Activated naive CD4-positive, alpha-beta T cell treated with anti-CD3 and anti-CD28 coated beads, Interleukin-2, amount 50 U/mL, for 72 hours (primary cell): Measurements from ENCODE around the gene NPIPA5. TPM values are rescaled to one million over a fixed set of nuclear protein-coding genes. Genes with fewer than 3 reads are reported as not detected.
"Not testable (repeated sequence)": the region's sequence is repeated elsewhere in the genome, so short reads cannot be mapped to it uniquely, and the experiment has no call there.

Source experiments
- ATAC-seq, 2 donors: fragments of 150-1000 bp; cut with Tn5 transposase; 2 replicates each; pipeline ENCODE4 v1.10.0; 2021; ENCODE audit warnings: mild to moderate bottlenecking in 2 of 2, moderate library complexity in 2 of 2
- DNase-seq, 2 donors: peaks; one replicate each; pipeline ENCODE4 v3.0.0; 2021 to 2022; ENCODE audit warnings: low spot score in 2 of 2
- H3K27ac Mint-ChIP-seq, 2 donors: one replicate each; pipeline ENCODE4 v1.8.0; 2022; ENCODE audit warnings: mild to moderate bottlenecking in 2 of 2, mixed read lengths in 2 of 2
- H3K36me3 Mint-ChIP-seq, 2 donors: one replicate each; pipeline ENCODE4 v1.8.0; 2022; ENCODE audit warnings: mixed read lengths in 2 of 2
- H3K9me3 Mint-ChIP-seq, 2 donors: one replicate each; pipeline ENCODE4 v1.8.0; 2022; ENCODE audit warnings: mixed read lengths in 2 of 2
- total RNA-seq, 2 donors: library from RNA; stranded (reverse); gene quantifications; one replicate each; pipeline ENCODE4 v1.2.3, GENCODE V29; 2022

Gene NPIPA5
- total RNA-seq, 2 donors from 2014 or later = 7.2 to 11.4 TPM

DNA sequence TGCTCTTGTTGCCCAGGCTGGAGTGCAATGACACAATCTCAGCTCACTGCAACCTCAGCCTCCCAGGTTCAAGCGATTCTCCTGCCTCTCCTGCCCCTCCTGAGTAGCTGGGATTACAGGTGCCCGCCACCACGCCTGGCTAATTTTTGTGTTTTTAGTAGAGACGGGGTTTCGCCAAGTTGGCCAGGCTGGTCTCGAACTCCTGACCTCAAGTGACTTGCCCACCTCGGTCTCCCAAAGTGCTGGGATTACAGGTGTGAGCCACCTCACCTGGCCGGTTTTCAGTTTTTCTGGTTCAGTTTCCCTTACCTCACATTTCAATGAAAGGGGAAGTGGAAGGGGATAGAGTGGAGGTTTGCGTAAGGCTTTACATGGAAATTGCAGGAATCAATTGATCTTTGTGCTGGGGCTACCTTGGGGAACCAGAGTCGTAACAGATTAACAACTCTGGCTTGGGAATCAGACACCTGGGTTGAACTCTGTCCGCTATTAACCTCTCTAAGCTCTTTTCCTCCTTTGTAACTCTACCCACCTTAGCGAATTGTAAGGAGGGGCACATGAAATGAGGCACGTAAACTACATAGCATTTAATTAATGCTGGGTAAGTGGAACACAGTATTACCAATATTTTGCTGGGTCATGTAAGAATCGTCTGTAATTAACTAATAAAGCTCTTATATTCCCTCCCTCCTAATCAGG lies 20.7 kb upstream of the NPIPA5 start:
- Mint-ChIP-seq H3K36me3 (no peaks in the 10 kb centered on the region), H3K9me3 (no peaks in the 10 kb centered on the region), H3K27ac (no peak overlapping the region)
- ATAC-seq (no peak), DNase-seq (no peak)

GRCh38 chr16:15396948-15397594 lies 19.0 kb upstream of the NPIPA5 start:
- DNase-seq (no peak), ATAC-seq (no peak)
- Mint-ChIP-seq H3K27ac (no peak overlapping the region), H3K36me3 (no peaks in the 10 kb centered on the region), H3K9me3 (no peaks in the 10 kb centered on the region)

- ATAC-seq, H3K9me3 Mint-ChIP-seq, H3K27ac Mint-ChIP-seq, DNase-seq, H3K36me3 Mint-ChIP-seq: not testable (repeated sequence)
Measured at GRCh38 chr16:15396509-15396829, 18.4 kb upstream of the NPIPA5 start.

DNA sequence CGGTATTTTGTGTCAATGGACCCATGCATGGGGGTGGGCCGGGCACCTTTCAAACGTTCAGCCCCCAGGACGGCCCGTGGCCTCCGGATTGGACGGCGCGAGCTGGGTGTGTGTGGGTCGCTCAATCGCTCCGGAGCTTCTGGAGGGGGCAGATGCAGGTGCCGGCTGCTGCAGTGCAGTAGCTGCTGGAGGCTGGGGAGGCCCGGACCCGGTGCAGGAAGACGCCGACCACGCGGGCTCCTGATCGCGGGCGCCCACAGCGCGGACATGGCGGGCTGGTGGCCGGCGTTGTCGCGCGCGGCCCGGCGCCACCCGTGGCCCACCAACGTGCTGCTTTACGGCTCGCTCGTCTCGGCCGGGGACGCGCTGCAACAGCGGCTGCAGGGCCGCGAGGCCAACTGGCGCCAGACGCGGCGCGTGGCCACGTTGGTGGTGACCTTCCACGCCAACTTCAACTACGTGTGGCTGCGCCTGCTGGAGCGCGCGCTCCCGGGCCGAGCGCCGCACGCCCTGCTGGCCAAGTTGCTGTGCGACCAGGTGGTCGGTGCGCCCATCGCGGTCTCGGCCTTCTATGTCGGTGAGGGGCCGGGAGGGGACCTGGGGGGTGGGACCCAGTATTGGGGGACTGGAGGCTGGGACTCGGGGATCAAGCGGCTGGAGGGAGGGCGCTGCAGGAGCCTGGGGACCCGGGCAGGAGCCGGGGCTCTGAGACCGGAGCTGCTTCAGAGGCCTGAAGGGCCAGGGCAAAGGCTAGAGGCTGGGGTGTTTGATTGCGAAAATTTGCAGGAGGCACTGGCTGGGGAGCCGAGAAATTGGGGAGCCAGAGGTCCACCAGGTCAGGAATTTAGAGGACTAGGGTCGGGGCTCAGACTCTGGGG lies 17.8 kb upstream of the NPIPA5 start, which contains the start of gene MPV17L:
TSS of gene MPV17L (plus strand) at position 124 of the 878 bp plus-strand sequence. CDS start at position 268, 144 bp downstream.
- not testable (repeated sequence) for H3K36me3 Mint-ChIP-seq, DNase-seq, H3K9me3 Mint-ChIP-seq, H3K27ac Mint-ChIP-seq
- peak in 1 of 2 donors; percentile 37 for ATAC-seq

GRCh38 chr16:15393025-15393424 lies 14.9 kb upstream of the NPIPA5 start:
- H3K9me3 Mint-ChIP-seq, DNase-seq, ATAC-seq, H3K27ac Mint-ChIP-seq, H3K36me3 Mint-ChIP-seq: not testable (repeated sequence)

DNA sequence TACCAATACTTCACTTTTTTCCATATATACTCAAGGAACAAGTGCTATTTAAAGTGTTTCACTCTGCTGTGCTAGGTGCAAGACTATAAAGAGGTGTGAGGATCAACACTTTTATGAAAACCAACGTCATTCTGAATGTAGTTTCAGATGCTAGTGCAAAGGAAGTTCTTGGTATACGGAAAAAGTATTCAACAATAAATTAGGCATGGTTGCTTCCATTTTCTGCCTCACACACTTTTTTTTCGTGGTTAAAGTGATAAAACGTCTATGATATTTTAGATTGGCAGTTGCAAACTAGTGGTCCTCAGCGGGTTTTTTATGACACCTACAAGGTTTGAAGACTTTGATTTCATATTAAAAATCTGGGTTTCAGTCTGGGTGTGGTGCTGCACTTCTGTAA lies 11.8 kb upstream of the NPIPA5 start:
- ATAC-seq, H3K36me3 Mint-ChIP-seq, H3K9me3 Mint-ChIP-seq, DNase-seq, H3K27ac Mint-ChIP-seq: not testable (repeated sequence)

DNA sequence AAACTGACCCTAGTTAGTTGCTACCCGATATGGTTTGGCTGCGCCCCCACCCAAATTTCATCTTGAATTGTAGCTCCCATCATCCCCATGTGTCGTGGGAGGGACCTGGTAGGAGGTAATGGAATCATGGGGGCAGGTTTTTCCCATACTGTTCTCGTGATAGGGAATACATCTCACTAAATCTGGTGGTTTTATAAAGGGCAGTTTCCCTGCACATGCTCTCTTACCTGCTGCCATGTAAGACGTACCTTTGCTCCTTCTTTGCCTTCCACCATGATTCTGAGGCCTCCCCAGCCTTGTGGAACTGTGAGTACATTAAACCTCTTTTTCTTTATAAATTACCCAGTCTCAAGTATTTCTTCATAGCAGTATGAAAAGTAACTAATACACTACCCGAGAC lies 10.0 kb upstream of the NPIPA5 start:
- ATAC-seq, H3K9me3 Mint-ChIP-seq, H3K36me3 Mint-ChIP-seq, H3K27ac Mint-ChIP-seq, DNase-seq: not testable (repeated sequence)

DNA sequence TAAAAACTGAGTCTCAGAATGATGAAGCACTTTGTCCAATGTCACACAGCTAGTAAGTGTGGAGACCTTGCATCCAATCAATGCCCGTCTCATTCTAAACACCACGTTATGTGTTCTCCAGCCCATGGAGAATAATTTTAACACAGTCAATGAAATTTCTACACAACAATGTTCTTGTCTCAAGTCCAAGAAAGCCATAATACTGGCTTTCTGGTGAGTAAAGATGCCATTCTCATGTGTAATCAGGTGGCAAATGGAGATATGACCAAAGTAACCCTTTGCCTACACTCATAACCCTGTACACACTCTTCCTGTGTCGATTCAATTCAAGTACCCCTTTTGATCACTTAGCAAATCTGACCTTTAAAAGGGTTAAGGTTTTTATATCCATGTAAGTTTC lies 4.7 kb upstream of the NPIPA5 start:
- H3K36me3 Mint-ChIP-seq, ATAC-seq, H3K27ac Mint-ChIP-seq, DNase-seq, H3K9me3 Mint-ChIP-seq: not testable (repeated sequence)

DNA sequence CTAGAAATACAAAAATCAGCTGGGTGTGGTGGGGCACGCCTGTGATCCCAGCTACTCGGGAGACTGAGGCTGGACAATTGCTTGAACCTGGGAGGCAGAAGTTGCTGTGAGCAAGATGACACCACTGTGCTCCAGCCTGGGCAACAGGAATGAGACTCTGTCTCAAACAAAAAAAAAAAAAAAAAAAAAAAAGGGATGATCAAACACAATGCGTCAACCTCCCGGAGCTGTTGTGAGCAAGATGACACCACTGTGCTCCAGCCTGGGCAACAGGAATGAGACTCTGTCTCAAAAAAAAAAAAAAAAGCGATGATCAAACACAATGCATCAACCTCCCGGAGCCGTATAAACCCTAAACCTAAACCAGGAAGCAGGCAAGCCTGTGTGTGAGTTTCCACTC lies 20.6 kb downstream of the NPIPA5 start:
- H3K9me3 Mint-ChIP-seq, DNase-seq, ATAC-seq, H3K27ac Mint-ChIP-seq, H3K36me3 Mint-ChIP-seq: not testable (repeated sequence)

- not testable (repeated sequence) for ATAC-seq
Measured at GRCh38 chr16:15354846-15355245, 23.2 kb downstream of the NPIPA5 start.

GRCh38 chr16:15352852-15353251 lies 25.2 kb downstream of the NPIPA5 start:
- not testable (repeated sequence) for ATAC-seq, H3K27ac Mint-ChIP-seq, H3K36me3 Mint-ChIP-seq, DNase-seq, H3K9me3 Mint-ChIP-seq

More at GRCh38 chr16:15354846-15355245, 23.2 kb downstream of the NPIPA5 start:
- not testable (repeated sequence) for H3K27ac Mint-ChIP-seq, DNase-seq, H3K36me3 Mint-ChIP-seq, H3K9me3 Mint-ChIP-seq

GRCh38 chr16:15351745-15352144 lies 26.3 kb downstream of the NPIPA5 start:
- H3K27ac Mint-ChIP-seq, ATAC-seq, DNase-seq, H3K36me3 Mint-ChIP-seq, H3K9me3 Mint-ChIP-seq: not testable (repeated sequence)

GRCh38 chr16:15351251-15351650 lies 26.8 kb downstream of the NPIPA5 start:
- DNase-seq, H3K36me3 Mint-ChIP-seq, H3K9me3 Mint-ChIP-seq, ATAC-seq, H3K27ac Mint-ChIP-seq: not testable (repeated sequence)

DNA sequence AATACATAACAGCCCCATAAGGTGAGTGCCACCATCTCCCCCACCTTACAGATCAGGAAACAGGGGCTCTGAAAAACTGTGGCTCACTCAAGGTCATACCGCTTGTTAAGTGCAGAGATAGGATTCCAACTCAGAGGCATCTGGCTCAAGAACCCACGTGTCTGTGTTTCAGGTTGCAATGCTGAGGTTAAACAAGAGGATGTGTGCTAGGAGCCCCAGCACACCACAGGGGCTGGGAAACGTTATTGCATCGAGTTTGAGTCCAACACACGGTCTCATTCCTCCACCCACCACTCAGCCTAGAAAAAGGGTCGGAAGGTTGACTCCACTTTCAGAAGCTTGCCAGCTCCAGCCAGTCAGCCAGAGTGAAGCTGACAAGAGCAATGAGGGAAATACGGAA lies 29.4 kb downstream of the NPIPA5 start:
- H3K36me3 Mint-ChIP-seq, H3K9me3 Mint-ChIP-seq, H3K27ac Mint-ChIP-seq, DNase-seq, ATAC-seq: not testable (repeated sequence)

DNA sequence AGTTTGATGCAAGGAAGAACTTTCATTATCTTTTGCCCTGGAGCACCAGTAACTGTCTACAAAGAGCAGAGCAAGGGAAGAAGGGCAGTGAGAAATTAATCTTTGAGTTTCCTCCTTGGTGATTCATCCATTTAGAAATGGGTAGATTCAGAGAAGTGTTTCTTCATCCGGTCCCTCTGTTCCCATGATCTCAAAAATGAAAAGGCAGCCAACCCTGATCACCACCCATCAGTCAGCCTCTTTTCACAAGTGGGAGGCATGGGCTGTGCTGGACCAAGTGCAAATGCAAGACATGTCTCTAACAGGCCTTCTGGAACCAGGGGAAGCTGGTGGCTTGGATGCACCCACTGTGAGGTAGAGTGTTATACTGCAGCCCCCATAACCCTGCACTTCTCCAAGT lies 35.8 kb downstream of the NPIPA5 start:
- H3K9me3 Mint-ChIP-seq, ATAC-seq, H3K36me3 Mint-ChIP-seq, DNase-seq, H3K27ac Mint-ChIP-seq: not testable (repeated sequence)

- H3K27ac Mint-ChIP-seq, ATAC-seq, H3K36me3 Mint-ChIP-seq, H3K9me3 Mint-ChIP-seq, DNase-seq: not testable (repeated sequence)
Measured at GRCh38 chr16:15338986-15339385, 39.1 kb downstream of the NPIPA5 start.

DNA sequence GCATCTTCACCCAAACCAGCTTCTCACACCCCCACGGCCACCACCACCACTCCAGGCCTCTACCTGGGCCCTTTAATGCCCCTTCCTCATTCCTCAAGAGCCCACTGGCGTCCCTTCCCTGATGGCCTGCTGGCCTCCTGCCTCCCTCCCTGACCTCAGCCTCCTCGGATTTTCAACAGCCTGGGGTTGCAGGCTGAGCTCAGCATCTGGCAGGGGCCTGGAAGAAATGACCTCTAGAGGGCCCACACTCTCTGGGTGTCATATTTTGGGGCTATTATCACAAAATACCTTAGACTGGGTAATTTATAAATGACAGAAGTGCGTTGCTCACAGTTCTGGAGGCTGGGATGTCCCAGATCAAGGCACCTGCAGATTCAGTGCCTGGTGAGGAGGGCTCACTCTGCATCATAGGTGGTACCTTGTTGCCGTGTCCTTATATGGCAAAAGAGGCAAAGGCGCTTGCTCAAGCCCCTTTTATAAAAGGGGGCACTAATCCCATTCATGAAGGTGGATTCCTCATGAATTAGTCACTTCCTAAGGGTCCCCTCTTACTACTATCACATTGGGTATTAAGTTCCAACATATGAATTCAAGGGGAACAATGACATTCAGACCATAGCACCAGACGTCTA lies 40.0 kb downstream of the NPIPA5 start:
- ATAC-seq, H3K27ac Mint-ChIP-seq, H3K36me3 Mint-ChIP-seq, H3K9me3 Mint-ChIP-seq, DNase-seq: not testable (repeated sequence)
